DOHH2 (cell line): ENCODE results near the gene PIN4.

ENCODE experiments used
- H3F3A ChIP-seq: fragments of 200-600 bp; sonication (generic), shearing (Covaris generic); 2 replicates; pipeline ENCODE4 v1.6.0; 2016; ENCODE audit warnings: antibody characterized with exemption, mild to moderate bottlenecking; ENCODE audit not compliant: control insufficient read depth, insufficient read depth
- H3K27ac ChIP-seq: fragments of 200-600 bp; sonication (generic); 2 replicates; pipeline ENCODE4 v1.5.1; 2014; ENCODE audit warnings: low read depth, mild to moderate bottlenecking, low read length, moderate library complexity
- H3K27me3 ChIP-seq: fragments of 200-600 bp; sonication (generic); 2 replicates; pipeline ENCODE4 v1.6.1; 2014; ENCODE audit warnings: mild to moderate bottlenecking, low read length, mixed read lengths; ENCODE audit not compliant: control insufficient read depth
- H3K36me3 ChIP-seq: fragments of 200-600 bp; sonication (generic); 2 replicates; pipeline ENCODE4 v1.6.1; 2014; ENCODE audit warnings: mild to moderate bottlenecking, low read length, moderate library complexity, mixed read lengths; ENCODE audit not compliant: control insufficient read depth
- H3K4me1 ChIP-seq: fragments of 200-600 bp; sonication (generic); 2 replicates; pipeline ENCODE4 v1.6.1; 2014; ENCODE audit warnings: mild to moderate bottlenecking, low read length, mixed read lengths; ENCODE audit not compliant: control insufficient read depth
- H3K4me2 ChIP-seq: fragments of 200-600 bp; sonication (generic); 2 replicates; pipeline ENCODE4 v1.6.0; 2014; ENCODE audit warnings: mild to moderate bottlenecking, low read length, moderate library complexity
- H3K4me3 ChIP-seq: fragments of 200-600 bp; sonication (generic); 2 replicates; pipeline ENCODE4 v1.5.1; 2014; ENCODE audit warnings: mild to moderate bottlenecking, low read length, mixed read lengths
- H3K79me2 ChIP-seq: fragments of 200-600 bp; sonication (generic); 2 replicates; pipeline ENCODE4 v1.6.1; 2014; ENCODE audit warnings: mild to moderate bottlenecking, low read length, mixed read lengths; ENCODE audit not compliant: control insufficient read depth
- H3K9me2 ChIP-seq: fragments of 200-600 bp; sonication (generic); replicated peaks from 2 replicates; pipeline ENCODE4 v1.6.1; 2014; ENCODE audit warnings: mild to moderate bottlenecking, low read length, mixed read lengths; ENCODE audit not compliant: control insufficient read depth
- H3K9me3 ChIP-seq: fragments of 200-600 bp; sonication (generic); 2 replicates; pipeline ENCODE4 v1.6.1; 2014; ENCODE audit warnings: antibody characterized with exemption, low read length, mixed read lengths; ENCODE audit not compliant: control insufficient read depth, insufficient read depth
- H4K20me1 ChIP-seq: fragments of 200-600 bp; sonication (generic); 2 replicates; pipeline ENCODE4 v1.6.0; 2014; ENCODE audit warnings: low read depth, mild to moderate bottlenecking, antibody characterized with exemption, low read length, moderate library complexity; ENCODE audit not compliant: control insufficient read depth, insufficient read depth
- EZH2phosphoT487 ChIP-seq: fragments of 200-600 bp; sonication (generic); IDR thresholded peaks from 2 replicates; pipeline ENCODE4 v1.6.1; 2017; ENCODE audit warnings: borderline replicate concordance, mild to moderate bottlenecking, antibody characterized with exemption, low read length, moderate library complexity, mixed read lengths
- TF ChIP-seq, protein P1 (sequence below): fragments of 200-600 bp; sonication (generic); IDR thresholded peaks from one replicate; pipeline ENCODE4 v1.5.1; 2014; ENCODE audit warnings: antibody characterized with exemption, mild to moderate bottlenecking, low read depth, low read length; ENCODE audit not compliant: poor library complexity, severe bottlenecking

The PIN4 gene

DNA sequence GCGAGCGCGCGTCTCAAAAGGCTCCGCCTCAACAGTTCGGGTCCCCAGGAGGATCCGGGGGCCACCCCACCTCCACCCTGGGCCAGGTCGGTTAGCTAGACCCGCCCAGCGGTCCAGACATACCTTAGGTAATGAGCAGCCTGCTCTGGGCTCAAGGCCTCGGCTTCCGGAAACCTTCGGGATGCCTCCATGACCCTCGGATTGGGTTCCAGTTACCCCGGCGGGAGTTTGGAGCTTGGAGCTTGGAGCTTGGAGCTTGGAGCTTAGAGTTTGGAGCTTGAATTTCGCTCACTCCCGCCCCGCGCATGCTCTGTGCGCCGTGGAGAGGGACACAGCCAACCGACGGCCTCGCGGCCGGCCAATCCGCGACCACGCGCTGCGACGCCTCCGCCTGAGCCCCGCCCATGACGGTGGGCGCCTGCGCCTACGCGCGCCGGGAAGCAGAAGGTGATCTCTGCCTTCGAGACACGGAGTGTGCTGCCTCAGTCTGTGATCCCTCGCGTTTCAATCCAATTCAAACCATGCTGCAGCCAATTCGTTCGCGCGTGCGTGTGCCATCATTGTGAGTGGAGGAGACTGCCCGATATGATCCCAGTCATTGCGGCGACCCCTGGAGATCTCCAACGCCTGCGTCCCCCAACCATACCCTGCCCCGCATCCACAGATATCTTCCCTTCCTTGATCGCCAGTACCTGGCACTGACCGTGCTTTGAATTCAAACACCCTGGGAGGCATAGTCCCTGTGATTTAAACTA, 57.3 kb downstream of the PIN4 start, which contains the start of gene ERCC6L:
Gene ERCC6L (minus strand): TSS at position 307 of the 755 bp plus-strand sequence. CDS start 116 bp downstream, at position 191.
- peaks cover 10% of the 10 kb centered on the region for H3K36me3 ChIP-seq
- H3K79me2 ChIP-seq: peaks cover 44% of the 10 kb centered on the region
- peak within 1 kb of the TSS; percentile 83 for H3K4me2 ChIP-seq
- H3K9me3 ChIP-seq: no peaks in the 10 kb centered on the region
- H3K27ac ChIP-seq: peak within 1 kb of the TSS; percentile 56
- H3K4me1 ChIP-seq: peaks cover 8% of the 10 kb centered on the region
- H3K27me3 ChIP-seq: no peaks in the 10 kb centered on the region
- no peaks in the 10 kb centered on the region for H3F3A ChIP-seq
- no peaks in the 10 kb centered on the region for H3K9me2 ChIP-seq
- no peaks in the 10 kb centered on the region for H4K20me1 ChIP-seq
- peak within 1 kb of the TSS; percentile 86 for H3K4me3 ChIP-seq
- no peak for TF ChIP-seq EZH2phosphoT487
- TF ChIP-seq, protein P1, sequence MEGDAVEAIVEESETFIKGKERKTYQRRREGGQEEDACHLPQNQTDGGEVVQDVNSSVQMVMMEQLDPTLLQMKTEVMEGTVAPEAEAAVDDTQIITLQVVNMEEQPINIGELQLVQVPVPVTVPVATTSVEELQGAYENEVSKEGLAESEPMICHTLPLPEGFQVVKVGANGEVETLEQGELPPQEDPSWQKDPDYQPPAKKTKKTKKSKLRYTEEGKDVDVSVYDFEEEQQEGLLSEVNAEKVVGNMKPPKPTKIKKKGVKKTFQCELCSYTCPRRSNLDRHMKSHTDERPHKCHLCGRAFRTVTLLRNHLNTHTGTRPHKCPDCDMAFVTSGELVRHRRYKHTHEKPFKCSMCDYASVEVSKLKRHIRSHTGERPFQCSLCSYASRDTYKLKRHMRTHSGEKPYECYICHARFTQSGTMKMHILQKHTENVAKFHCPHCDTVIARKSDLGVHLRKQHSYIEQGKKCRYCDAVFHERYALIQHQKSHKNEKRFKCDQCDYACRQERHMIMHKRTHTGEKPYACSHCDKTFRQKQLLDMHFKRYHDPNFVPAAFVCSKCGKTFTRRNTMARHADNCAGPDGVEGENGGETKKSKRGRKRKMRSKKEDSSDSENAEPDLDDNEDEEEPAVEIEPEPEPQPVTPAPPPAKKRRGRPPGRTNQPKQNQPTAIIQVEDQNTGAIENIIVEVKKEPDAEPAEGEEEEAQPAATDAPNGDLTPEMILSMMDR: no peak

DNA sequence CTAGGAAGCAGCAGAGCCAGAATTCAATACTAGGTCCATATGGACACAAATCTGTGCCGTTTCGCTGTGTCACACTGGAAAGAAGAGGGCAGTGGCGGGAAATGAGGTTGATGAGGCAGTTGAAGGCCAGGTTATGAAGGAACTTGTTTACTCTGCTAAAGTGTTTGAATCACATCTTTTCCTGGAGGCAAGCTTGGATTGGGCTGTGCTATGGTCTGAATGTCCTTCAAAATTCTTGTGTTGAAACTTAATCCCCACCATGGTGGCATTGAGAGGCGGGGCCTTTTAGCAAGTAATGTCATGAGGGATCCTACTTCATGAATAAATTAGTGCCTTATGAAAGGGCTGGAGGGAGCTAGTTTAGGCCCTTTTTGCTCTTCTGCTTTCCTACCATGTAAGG, 59.4 kb downstream of the PIN4 start:
- H3K79me2 ChIP-seq: peaks cover 26% of the 10 kb centered on the region
- H4K20me1 ChIP-seq: no peaks in the 10 kb centered on the region
- no peak overlapping the region for H3K27ac ChIP-seq
- no peaks in the 10 kb centered on the region for H3K9me2 ChIP-seq
- no peak overlapping the region for H3K4me3 ChIP-seq
- TF ChIP-seq, protein P1: no peak
- TF ChIP-seq EZH2phosphoT487: no peak
- no peaks in the 10 kb centered on the region for H3K9me3 ChIP-seq
- peaks cover 8% of the 10 kb centered on the region for H3K4me1 ChIP-seq
- no peaks in the 10 kb centered on the region for H3K27me3 ChIP-seq
- peaks cover 6% of the 10 kb centered on the region for H3K36me3 ChIP-seq
- no peaks in the 10 kb centered on the region for H3F3A ChIP-seq
- no peak overlapping the region for H3K4me2 ChIP-seq

DNA sequence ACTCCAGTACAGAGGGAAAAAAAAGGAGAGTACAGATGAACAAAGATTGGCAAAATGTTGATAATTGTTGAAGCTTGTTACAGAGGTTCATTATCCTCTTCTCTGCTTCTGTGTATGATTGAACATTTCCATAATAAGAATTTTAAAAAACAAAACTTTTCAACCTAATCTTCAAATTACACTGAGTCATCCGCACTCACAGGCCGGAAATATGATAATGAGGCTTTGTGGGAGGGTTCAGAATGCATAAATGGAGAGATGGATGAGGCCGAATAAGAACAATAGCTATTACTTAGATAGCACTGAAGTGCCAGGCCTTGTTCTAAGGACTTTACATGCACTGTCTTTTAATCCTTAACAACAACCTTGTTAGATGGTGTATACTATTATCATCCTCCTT, 61.9 kb downstream of the PIN4 start:
- H3K9me3 ChIP-seq: no peaks in the 10 kb centered on the region

More for the DNA sequence above, 61.9 kb downstream of the PIN4 start:
- Histone ChIP-seq H3K9me2 (no peaks in the 10 kb centered on the region), H3K79me2 (peaks cover 3% of the 10 kb centered on the region), H3K27ac (no peak overlapping the region), H4K20me1 (no peaks in the 10 kb centered on the region), H3K4me3 (no peak overlapping the region), H3K27me3 (no peaks in the 10 kb centered on the region), H3K36me3 (no peaks in the 10 kb centered on the region), H3K4me2 (no peak overlapping the region), H3K4me1 (peaks cover 4% of the 10 kb centered on the region), H3F3A (no peaks in the 10 kb centered on the region)
- TF ChIP-seq, protein P1: no peak
- TF ChIP-seq EZH2phosphoT487: no peak
